KMS-11 (cell line): Measurements from ENCODE around the gene SLITRK2.

Source experiments
- H2AFZ ChIP-seq: fragments of 200-600 bp; sonication (generic); 2 replicates; pipeline ENCODE4 v1.6.1; 2016; ENCODE audit warnings: antibody characterized with exemption, mixed run types, low read depth
- H3K27ac ChIP-seq: fragments of 200-600 bp; sonication (generic); 2 replicates; pipeline ENCODE4 v1.6.1; 2016; ENCODE audit warnings: mild to moderate bottlenecking, mixed run types
- H3K27me3 ChIP-seq: fragments of 200-600 bp; sonication (generic); 2 replicates; pipeline ENCODE4 v1.6.1; 2017; ENCODE audit warnings: mild to moderate bottlenecking, low read depth, mixed run types, moderate library complexity; ENCODE audit not compliant: insufficient read depth
- H3K36me3 ChIP-seq: fragments of 200-600 bp; sonication (generic); 2 replicates; pipeline ENCODE4 v1.6.1; 2017; ENCODE audit warnings: mild to moderate bottlenecking, mixed run types; ENCODE audit not compliant: insufficient read depth
- H3K4me1 ChIP-seq: fragments of 200-600 bp; sonication (generic); 2 replicates; pipeline ENCODE4 v1.6.1; 2016; ENCODE audit warnings: mild to moderate bottlenecking, low read depth, mixed run types; ENCODE audit not compliant: poor library complexity, severe bottlenecking
- H3K4me2 ChIP-seq: fragments of 200-600 bp; sonication (generic); 2 replicates; pipeline ENCODE4 v1.7.0; 2016; ENCODE audit warnings: mild to moderate bottlenecking, mixed run types
- H3K4me3 ChIP-seq: fragments of 200-600 bp; sonication (generic); IDR thresholded peaks from 2 replicates; pipeline ENCODE4 v1.6.1; 2017; ENCODE audit warnings: low read depth, low read length, mixed read lengths; ENCODE audit not compliant: insufficient read depth
- H3K79me2 ChIP-seq: fragments of 200-600 bp; sonication (generic); 2 replicates; pipeline ENCODE4 v1.6.1; 2016; ENCODE audit warnings: low read depth, mixed run types; ENCODE audit not compliant: insufficient read depth
- H3K9ac ChIP-seq: fragments of 200-600 bp; sonication (generic); 2 replicates; pipeline ENCODE4 v1.6.1; 2016; ENCODE audit warnings: mild to moderate bottlenecking, mixed run types
- H4K20me1 ChIP-seq: fragments of 200-600 bp; sonication (generic); 2 replicates; pipeline ENCODE4 v1.6.1; 2016; ENCODE audit warnings: mild to moderate bottlenecking, mixed run types; ENCODE audit not compliant: insufficient read depth
- TF ChIP-seq, protein P1 (sequence below): fragments of 200-600 bp; sonication (generic); conservative IDR thresholded peaks from 2 replicates; pipeline ENCODE4 v1.6.1; 2017; ENCODE audit warnings: low read depth, mild to moderate bottlenecking, antibody characterized with exemption, low read length, moderate library complexity, mixed read lengths

Gene SLITRK2, protein sequence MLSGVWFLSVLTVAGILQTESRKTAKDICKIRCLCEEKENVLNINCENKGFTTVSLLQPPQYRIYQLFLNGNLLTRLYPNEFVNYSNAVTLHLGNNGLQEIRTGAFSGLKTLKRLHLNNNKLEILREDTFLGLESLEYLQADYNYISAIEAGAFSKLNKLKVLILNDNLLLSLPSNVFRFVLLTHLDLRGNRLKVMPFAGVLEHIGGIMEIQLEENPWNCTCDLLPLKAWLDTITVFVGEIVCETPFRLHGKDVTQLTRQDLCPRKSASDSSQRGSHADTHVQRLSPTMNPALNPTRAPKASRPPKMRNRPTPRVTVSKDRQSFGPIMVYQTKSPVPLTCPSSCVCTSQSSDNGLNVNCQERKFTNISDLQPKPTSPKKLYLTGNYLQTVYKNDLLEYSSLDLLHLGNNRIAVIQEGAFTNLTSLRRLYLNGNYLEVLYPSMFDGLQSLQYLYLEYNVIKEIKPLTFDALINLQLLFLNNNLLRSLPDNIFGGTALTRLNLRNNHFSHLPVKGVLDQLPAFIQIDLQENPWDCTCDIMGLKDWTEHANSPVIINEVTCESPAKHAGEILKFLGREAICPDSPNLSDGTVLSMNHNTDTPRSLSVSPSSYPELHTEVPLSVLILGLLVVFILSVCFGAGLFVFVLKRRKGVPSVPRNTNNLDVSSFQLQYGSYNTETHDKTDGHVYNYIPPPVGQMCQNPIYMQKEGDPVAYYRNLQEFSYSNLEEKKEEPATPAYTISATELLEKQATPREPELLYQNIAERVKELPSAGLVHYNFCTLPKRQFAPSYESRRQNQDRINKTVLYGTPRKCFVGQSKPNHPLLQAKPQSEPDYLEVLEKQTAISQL

DNA sequence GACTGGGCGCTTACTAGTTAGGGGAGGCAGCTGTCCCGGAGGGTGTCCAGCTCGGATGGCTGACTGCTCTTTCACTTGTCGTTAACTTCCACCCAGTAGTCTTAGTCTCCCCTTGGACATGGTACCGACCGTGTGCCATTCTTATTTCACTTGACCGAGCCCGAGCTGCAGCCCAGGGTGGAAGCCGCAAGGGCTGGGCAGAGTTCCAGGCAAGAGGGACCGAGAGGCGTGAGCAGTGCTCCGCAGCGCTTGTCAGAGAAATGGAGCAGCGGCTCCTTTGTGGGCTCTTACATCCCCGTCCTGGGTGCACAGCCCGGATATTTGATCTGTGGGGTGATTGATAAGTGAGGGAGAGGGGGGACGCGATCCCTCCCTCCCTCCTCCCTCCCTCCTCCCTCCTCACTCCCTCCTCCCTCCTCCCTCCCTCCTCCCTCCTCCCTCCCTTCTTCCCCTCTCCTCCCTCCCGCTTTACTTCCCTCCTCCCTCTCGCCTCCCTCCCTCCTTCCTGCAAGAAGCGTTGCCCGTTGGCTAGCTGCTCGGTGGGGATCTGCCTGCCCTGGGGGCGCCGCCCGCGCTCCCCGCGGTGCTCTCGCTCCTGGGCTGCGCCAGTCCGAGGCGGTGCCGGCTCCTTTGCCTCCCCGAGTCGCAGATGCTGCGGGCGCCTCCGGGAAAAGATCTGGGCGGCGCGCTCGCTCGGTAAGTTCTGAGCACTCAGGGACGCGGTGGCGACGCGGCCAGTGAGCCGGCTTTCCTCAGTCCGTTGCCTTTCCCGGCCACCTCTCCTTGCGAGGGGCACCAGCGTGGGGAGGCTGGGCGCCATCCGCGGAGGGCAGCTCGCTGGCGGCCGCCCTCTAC is at the start of gene SLITRK2:
SLITRK2 (plus strand) TSS at position 499 of the 855 bp plus-strand sequence. CDS start 4,597 bp downstream, outside the sequence.
- TF ChIP-seq, protein P1, sequence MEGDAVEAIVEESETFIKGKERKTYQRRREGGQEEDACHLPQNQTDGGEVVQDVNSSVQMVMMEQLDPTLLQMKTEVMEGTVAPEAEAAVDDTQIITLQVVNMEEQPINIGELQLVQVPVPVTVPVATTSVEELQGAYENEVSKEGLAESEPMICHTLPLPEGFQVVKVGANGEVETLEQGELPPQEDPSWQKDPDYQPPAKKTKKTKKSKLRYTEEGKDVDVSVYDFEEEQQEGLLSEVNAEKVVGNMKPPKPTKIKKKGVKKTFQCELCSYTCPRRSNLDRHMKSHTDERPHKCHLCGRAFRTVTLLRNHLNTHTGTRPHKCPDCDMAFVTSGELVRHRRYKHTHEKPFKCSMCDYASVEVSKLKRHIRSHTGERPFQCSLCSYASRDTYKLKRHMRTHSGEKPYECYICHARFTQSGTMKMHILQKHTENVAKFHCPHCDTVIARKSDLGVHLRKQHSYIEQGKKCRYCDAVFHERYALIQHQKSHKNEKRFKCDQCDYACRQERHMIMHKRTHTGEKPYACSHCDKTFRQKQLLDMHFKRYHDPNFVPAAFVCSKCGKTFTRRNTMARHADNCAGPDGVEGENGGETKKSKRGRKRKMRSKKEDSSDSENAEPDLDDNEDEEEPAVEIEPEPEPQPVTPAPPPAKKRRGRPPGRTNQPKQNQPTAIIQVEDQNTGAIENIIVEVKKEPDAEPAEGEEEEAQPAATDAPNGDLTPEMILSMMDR: no peak
- Histone ChIP-seq H3K79me2 (no peaks in the 10 kb centered on the region), H3K27me3 (peaks cover 10% of the 10 kb centered on the region; the same call in 1 of the 2 replicates), H4K20me1 (no peaks in the 10 kb centered on the region), H3K9ac (no peak within 1 kb of the TSS), H3K27ac (no peak within 1 kb of the TSS), H3K4me2 (peak within 1 kb of the TSS; percentile 86), H3K4me1 (peaks cover 8% of the 10 kb centered on the region), H2AFZ (peak within 1 kb of the TSS; percentile 57), H3K36me3 (no peaks in the 10 kb centered on the region), H3K4me3 (no peak within 1 kb of the TSS)

DNA sequence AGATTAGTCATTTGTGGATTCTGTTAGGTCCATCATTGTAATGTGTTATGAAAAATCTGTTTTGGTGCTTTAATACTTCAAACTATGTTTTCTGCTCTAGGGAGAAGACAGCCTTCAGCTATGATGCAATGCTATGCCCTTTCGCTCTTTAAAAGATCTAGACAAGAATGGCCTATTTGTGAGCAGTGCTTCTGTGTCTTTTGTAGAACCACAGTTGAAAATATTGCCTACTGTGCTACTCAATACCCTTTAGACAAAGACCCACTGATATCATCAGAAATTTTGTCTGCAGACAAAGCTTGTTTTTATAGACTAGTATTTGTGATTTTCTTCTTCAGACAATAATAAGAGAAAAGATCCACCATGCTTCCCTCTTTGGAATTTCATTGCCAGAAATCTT is 44.6 kb upstream of the SLITRK2 start:
- Histone ChIP-seq H3K27me3 (no peaks in the 10 kb centered on the region), H3K36me3 (no peaks in the 10 kb centered on the region), H3K4me3 (no peak overlapping the region), H3K4me1 (no peaks in the 10 kb centered on the region), H4K20me1 (no peaks in the 10 kb centered on the region), H3K27ac (no peak overlapping the region), H3K79me2 (no peaks in the 10 kb centered on the region), H2AFZ (no peak overlapping the region), H3K4me2 (no peak overlapping the region), H3K9ac (no peak overlapping the region)
- TF ChIP-seq, protein P1: no peak

DNA sequence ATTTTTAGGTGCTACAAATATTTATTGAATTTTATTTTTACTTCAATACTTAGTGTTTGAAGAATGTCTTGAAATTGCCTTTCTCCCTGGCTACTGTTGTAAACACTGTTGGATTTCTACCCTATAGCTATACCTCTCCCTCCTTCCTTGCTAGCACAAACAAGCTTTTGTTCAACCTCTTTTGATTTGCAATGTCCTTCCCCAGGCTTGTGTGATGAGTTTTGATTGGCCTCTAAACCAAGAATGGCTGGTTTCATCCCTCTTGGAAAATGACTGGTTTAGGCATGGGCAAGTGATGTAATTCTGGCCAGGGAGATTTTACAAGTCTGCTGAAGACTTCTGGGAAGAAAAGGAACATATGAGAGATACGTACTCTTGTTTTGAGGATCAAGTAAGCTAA is 25.3 kb upstream of the SLITRK2 start:
- Histone ChIP-seq H3K36me3 (no peaks in the 10 kb centered on the region), H3K9ac (no peak overlapping the region), H3K27me3 (no peaks in the 10 kb centered on the region), H2AFZ (no peak overlapping the region), H3K4me1 (no peaks in the 10 kb centered on the region), H4K20me1 (no peaks in the 10 kb centered on the region), H3K4me3 (no peak overlapping the region), H3K79me2 (no peaks in the 10 kb centered on the region), H3K27ac (no peak overlapping the region), H3K4me2 (no peak overlapping the region)
- TF ChIP-seq, protein P1: no peak

DNA sequence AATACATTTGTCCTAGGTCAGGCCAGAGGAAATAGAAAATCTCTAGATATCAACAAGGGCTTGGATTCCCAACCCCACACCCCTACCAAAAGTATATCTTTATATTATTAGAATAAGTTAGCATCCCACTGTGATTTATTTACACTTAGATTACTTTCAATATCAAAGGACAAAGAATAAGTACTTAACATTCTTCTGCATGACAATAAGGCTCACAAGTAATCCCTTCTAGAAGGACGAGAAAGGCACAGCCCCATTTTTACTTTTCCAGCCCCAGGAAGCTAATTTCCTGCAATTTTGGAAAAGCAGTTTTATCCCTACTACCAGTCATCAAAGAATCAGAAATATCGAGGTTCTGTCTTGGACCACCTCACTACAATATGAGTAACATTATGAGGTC is 14.1 kb upstream of the SLITRK2 start:
- Histone ChIP-seq H4K20me1 (no peaks in the 10 kb centered on the region), H3K4me2 (no peak overlapping the region), H3K4me3 (no peak overlapping the region), H3K36me3 (no peaks in the 10 kb centered on the region), H3K27me3 (no peaks in the 10 kb centered on the region), H3K79me2 (no peaks in the 10 kb centered on the region), H3K4me1 (no peaks in the 10 kb centered on the region), H2AFZ (no peak overlapping the region), H3K9ac (no peak overlapping the region), H3K27ac (no peak overlapping the region)
- TF ChIP-seq, protein P1: no peak
